PC-9 (cell line): ENCODE results near the gene SCGB1A1.

ENCODE experiments used
- EZH2 ChIP-seq: fragments of 200-600 bp; sonication (generic); IDR thresholded peaks from 2 replicates; pipeline ENCODE4 v1.8.0; 2017; ENCODE audit warnings: antibody characterized with exemption, low read depth
- TF ChIP-seq, protein P1 (sequence below): fragments of 200-600 bp; sonication (generic); conservative IDR thresholded peaks from 2 replicates; pipeline ENCODE4 v1.6.1; 2017; ENCODE audit warnings: mixed run types, antibody characterized with exemption, mild to moderate bottlenecking, moderate library complexity

DNA sequence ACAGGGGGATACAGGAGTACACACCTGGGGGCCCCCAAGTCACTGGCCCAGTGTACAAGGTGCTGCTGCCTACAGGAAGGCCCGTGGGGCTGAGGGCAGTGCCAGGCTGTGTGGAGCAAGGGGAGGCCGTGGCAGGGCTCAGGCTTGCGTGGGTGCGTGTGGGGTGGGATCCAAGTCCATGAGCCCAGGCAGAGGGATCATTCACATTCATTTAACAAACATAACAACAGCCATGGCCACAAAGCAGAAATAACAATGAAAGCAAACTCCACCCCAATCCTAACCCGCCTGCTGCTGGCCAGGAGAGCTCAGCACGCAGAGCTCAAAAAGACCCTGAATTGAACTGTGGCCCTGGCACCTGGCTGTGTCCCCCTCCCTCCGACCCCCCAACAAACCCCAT, 17.0 kb upstream of the SCGB1A1 start:
- TF ChIP-seq, protein P1, sequence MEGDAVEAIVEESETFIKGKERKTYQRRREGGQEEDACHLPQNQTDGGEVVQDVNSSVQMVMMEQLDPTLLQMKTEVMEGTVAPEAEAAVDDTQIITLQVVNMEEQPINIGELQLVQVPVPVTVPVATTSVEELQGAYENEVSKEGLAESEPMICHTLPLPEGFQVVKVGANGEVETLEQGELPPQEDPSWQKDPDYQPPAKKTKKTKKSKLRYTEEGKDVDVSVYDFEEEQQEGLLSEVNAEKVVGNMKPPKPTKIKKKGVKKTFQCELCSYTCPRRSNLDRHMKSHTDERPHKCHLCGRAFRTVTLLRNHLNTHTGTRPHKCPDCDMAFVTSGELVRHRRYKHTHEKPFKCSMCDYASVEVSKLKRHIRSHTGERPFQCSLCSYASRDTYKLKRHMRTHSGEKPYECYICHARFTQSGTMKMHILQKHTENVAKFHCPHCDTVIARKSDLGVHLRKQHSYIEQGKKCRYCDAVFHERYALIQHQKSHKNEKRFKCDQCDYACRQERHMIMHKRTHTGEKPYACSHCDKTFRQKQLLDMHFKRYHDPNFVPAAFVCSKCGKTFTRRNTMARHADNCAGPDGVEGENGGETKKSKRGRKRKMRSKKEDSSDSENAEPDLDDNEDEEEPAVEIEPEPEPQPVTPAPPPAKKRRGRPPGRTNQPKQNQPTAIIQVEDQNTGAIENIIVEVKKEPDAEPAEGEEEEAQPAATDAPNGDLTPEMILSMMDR = no peak
- no peak for TF ChIP-seq EZH2
